CD4-positive, alpha-beta T cell treated with Interleukin-15 for 1 hour (primary cell): ENCODE data around the gene S100A2.
"Not testable (repeated sequence)": the region's sequence is repeated elsewhere in the genome, so short reads cannot be mapped to it uniquely, and the experiment has no call there.

Experiments used
- DNase-seq: peaks from one replicate; pipeline ENCODE4 v3.0.0-alpha.2; 2020

Gene S100A2

GRCh38 chr1:153527023-153527682 lies 38.5 kb downstream of the S100A2 start:
- DNase-seq, result no peak

- no peak for DNase-seq
Measured at GRCh38 chr1:153526132-153526543, 39.5 kb downstream of the S100A2 start.

GRCh38 chr1:153525088-153525728 lies 40.4 kb downstream of the S100A2 start:
- DNase-seq, result no peak

GRCh38 chr1:153522353-153523048 lies 43.1 kb downstream of the S100A2 start:
- DNase-seq, result not testable (repeated sequence)

GRCh38 chr1:153521808-153522207 lies 43.8 kb downstream of the S100A2 start:
- not testable (repeated sequence) for DNase-seq

GRCh38 chr1:153520818-153521476 lies 44.7 kb downstream of the S100A2 start:
- DNase-seq, result no peak

GRCh38 chr1:153520137-153520691 lies 45.4 kb downstream of the S100A2 start:
- not testable (repeated sequence) for DNase-seq

- no peak for DNase-seq
Measured at GRCh38 chr1:153519242-153519641, 46.4 kb downstream of the S100A2 start.

GRCh38 chr1:153515504-153516394 lies 49.9 kb downstream of the S100A2 start:
- no peak for DNase-seq

- DNase-seq, result no peak
Measured at GRCh38 chr1:153513666-153514065, 52.0 kb downstream of the S100A2 start.

- no peak for DNase-seq
Measured at GRCh38 chr1:153513023-153513422, 52.6 kb downstream of the S100A2 start.
